GM21515 (cell line): ENCODE data around the gene DVL3.

ENCODE experiments used
- ATAC-seq: cut with Tn5 transposase; IDR thresholded peaks from one replicate; pipeline ENCODE4 v1.9.1; 2021; ENCODE audit not compliant: unreplicated experiment

DVL3 gene

DNA sequence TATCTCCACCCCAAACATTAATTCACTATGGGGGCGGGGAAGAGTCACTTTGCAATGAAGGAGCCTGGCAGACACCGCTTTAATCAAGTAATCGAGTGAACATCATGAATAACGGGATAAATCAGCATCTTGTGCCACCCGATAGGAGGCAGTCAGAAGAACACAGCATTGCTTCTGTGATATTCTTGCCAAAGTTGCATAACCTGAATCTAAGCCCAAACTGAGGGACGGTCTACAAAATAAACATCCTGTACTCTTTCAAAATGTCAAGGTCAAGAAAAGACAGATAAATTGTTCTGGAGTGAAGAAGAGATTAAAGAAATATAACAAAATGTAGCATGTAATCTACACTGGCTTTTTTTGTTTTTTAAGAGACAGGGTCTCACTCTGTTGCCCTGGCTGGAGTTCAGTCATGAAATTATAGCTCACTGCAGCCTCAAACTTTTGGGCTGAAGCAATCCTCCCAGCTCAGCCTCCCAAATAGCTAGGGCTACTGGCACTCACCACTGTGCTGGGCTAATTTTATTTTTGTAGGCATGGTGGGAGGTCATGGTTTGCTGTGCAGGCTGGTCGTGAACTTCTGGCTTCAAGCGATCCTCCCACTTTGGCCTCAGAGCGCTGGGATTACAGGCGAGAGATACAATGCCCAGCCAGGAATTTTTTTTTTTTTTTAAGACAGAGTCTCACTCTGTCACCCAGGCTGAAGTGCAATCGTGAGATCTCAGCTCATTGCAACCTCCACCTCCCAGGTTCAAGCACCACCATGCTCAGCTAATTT, 54.2 kb downstream of the DVL3 start:
- no peak for ATAC-seq

DNA sequence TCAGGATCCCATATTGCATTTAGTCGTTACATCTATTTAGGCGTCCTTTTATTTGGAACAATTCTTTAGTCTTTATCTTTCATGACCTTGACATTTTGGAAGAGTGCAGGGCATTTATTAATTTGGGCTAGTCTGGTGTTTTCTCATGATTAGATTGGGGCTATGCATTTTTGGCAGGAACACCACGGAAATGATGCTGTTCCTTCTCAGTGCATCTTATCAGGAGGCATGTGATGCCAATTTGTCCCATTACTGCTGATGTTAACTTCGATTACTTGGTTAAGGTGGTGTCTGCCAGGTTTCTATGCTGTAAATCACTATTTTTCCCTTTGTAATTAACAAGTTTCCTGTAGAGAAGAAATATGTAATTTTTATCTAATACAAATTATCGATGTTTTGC, 56.1 kb downstream of the DVL3 start:
- no peak for ATAC-seq

DNA sequence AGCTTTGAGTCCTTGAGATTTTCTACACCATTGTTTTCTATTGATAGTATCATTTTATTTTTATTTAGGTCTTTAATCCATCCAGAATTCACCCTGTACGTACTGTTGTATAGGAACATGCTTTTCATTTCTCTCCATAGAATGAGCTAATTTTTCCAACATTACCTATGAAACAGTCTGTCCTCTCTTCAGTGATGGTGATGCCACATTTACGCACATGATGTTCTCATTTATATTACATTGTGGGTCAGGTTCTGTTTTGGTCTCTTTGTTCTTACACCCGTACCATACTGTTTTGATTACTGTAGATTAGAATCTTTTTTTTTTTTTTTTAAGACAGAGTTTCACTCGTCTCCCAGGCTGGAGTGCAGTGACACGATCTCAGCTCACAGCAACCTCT, 56.5 kb downstream of the DVL3 start:
- ATAC-seq: no peak

GRCh38 chr3:184218814-184219213, 63.6 kb downstream of the DVL3 start:
- ATAC-seq: no peak

- ATAC-seq: no peak
Measured at GRCh38 chr3:184222521-184222920, 67.3 kb downstream of the DVL3 start.
